A549 (cell line): ENCODE measurements around the gene KRTAP4-3. TPM values are rescaled to one million over a fixed set of nuclear protein-coding genes. Genes with fewer than 3 reads are reported as not detected.
"Not testable (repeated sequence)": the region's sequence is repeated elsewhere in the genome, so short reads cannot be mapped to it uniquely, and the experiment has no call there.

Experiments used
- ATAC-seq, 2 experiments: fragments of 200-7000 bp in 1 of 2; fragments of >200 bp in 1 of 2; cut with Nextera tagmentation in 1 of 2; cut with Tn5 transposase in 1 of 2; 3 replicates each; pipeline versions ENCODE4 v1.8.0 to v1.9.1; 2018 to 2020; ENCODE audit warnings: mild to moderate bottlenecking in 1 of 2, moderate library complexity in 1 of 2
- CTCF ChIA-PET: fragments of 300-600 bp; sonication (Branson Sonifier 250); formaldehyde crosslinking; extraction: SDS; loops from one replicate; lab custom pipeline; 2021; ENCODE audit warnings: antibody characterized with exemption, inconsistent platforms; lab: Yijun Ruan, JAX
- POLR2A ChIA-PET: fragments of 350-600 bp; formaldehyde crosslinking; extraction: SDS; loops from one replicate; lab custom pipeline; 2021; ENCODE audit warnings: antibody characterized with exemption, inconsistent platforms; lab: Yijun Ruan, JAX
- DNase-seq, 2 experiments: peaks; one replicate each; pipeline versions ENCODE4 v3.0.0 to v3.0.0-alpha.2; 2011 to 2016; ENCODE audit warnings: low read depth in 1 of 2, low spot score in 1 of 2
- FAIRE-seq: peaks from 2 replicates; lab custom pipeline; 2011; peaks lifted over from hg19 to GRCh38; lab: Jason Lieb, UNC
- H3K27ac ChIP-seq, 2 experiments: fragments of >200 bp; sonication (Bioruptor Twin); formaldehyde crosslinking; 3 replicates each; pipeline ENCODE4 v1.5.1; 2016 to 2017
- H3K4me1 ChIP-seq: fragments of >200 bp; sonication (Bioruptor Twin); formaldehyde crosslinking; 3 replicates; pipeline ENCODE4 v1.6.1; 2016
- H3K4me2 ChIP-seq: fragments of >200 bp; sonication (Bioruptor Twin); formaldehyde crosslinking; 3 replicates; pipeline ENCODE4 v1.6.1; 2016
- H3K4me3 ChIP-seq: fragments of >200 bp; sonication (Bioruptor Twin); formaldehyde crosslinking; 3 replicates; pipeline ENCODE4 v1.5.1; 2016
- H3K9me3 ChIP-seq: fragments of >200 bp; sonication (Bioruptor Twin); formaldehyde crosslinking; 3 replicates; pipeline ENCODE4 v1.6.1; 2016
- BHLHE40 ChIP-seq: IDR thresholded peaks from 2 replicates; pipeline ENCODE4 v1.6.1; 2012; ENCODE audit warnings: low read depth, low read length, inconsistent platforms
- CEBPB ChIP-seq, 2 experiments: fragments of >200 bp in 1 of 2; sonication (Bioruptor Twin) in 1 of 2; formaldehyde crosslinking in 1 of 2; IDR thresholded peaks; 2 replicates each; pipeline ENCODE4 v1.6.1; 2012 to 2016
- CHD2 ChIP-seq: fragments of 150-350 bp; IDR thresholded peaks from 2 replicates; pipeline ENCODE4 v1.6.1; 2014; ENCODE audit warnings: low read length; ENCODE audit not compliant: partially characterized antibody
- CHD4 ChIP-seq: fragments of 200-600 bp; sonication (generic); IDR thresholded peaks from 2 replicates; pipeline ENCODE4 v1.6.1; 2016; ENCODE audit warnings: antibody characterized with exemption, mild to moderate bottlenecking, borderline replicate concordance
- FOSB ChIP-seq: fragments of 250-450 bp; sonication (Bioruptor Pico); IDR thresholded peaks from 2 replicates; pipeline ENCODE4 v1.5.0; 2020; ENCODE audit warnings: mild to moderate bottlenecking, moderate library complexity
- FOXS1 ChIP-seq: fragments of 250-450 bp; sonication (Bioruptor Pico); IDR thresholded peaks from 2 replicates; pipeline ENCODE4 v1.5.0; 2020; ENCODE audit warnings: mild to moderate bottlenecking, moderate library complexity
- GATA3 ChIP-seq: IDR thresholded peaks from 2 replicates; pipeline ENCODE4 v1.6.1; 2012; ENCODE audit warnings: borderline replicate concordance
- JUNB ChIP-seq: fragments of >200 bp; sonication (Bioruptor Twin); formaldehyde crosslinking; IDR thresholded peaks from 2 replicates; pipeline ENCODE4 v1.6.1; 2016
- KDM1A ChIP-seq: fragments of 200-600 bp; sonication (generic); IDR thresholded peaks from 2 replicates; pipeline ENCODE4 v1.6.1; 2016; ENCODE audit warnings: low read depth, mild to moderate bottlenecking
- MAFK ChIP-seq: fragments of 450-650 bp; IDR thresholded peaks from 2 replicates; pipeline ENCODE4 v1.6.1; 2014; ENCODE audit not compliant: partially characterized antibody
- MYC ChIP-seq: IDR thresholded peaks from 2 replicates; pipeline ENCODE4 v1.6.1; 2012; ENCODE audit warnings: mild to moderate bottlenecking, inconsistent platforms, low read length, improper control_type of control experiment, borderline replicate concordance
- NR3C1 ChIP-seq: fragments of >200 bp; sonication (Bioruptor Twin); formaldehyde crosslinking; IDR thresholded peaks from 3 replicates; pipeline ENCODE4 v1.6.1; 2017
- PHF8 ChIP-seq: fragments of 200-600 bp; sonication (generic); IDR thresholded peaks from 2 replicates; pipeline ENCODE4 v1.6.1; 2016; ENCODE audit warnings: low read depth, mild to moderate bottlenecking, antibody characterized with exemption, moderate library complexity, borderline replicate concordance
- POLR2A ChIP-seq: IDR thresholded peaks from 2 replicates; pipeline ENCODE4 v1.6.1; 2012; ENCODE audit warnings: mild to moderate bottlenecking, low read length
- POLR2AphosphoS2 ChIP-seq: conservative IDR thresholded peaks from 2 replicates; pipeline ENCODE4 v1.6.1; 2012; ENCODE audit warnings: low read length, improper control_type of control experiment, inconsistent platforms
- RAD21 ChIP-seq, 2 experiments: fragments of >200 bp in 1 of 2; sonication (Bioruptor Twin) in 1 of 2; formaldehyde crosslinking in 1 of 2; IDR thresholded peaks in 1 of 2; conservative IDR thresholded peaks in 1 of 2; 2 replicates in 1 of 2; 3 replicates in 1 of 2; pipeline ENCODE4 v1.6.1; 2012 to 2018; ENCODE audit warnings: inconsistent platforms in 1 of 2
- SMC3 ChIP-seq: fragments of >200 bp; sonication (Bioruptor Twin); formaldehyde crosslinking; IDR thresholded peaks from 3 replicates; pipeline ENCODE4 v1.6.1; 2018; ENCODE audit warnings: inconsistent platforms
- TFCP2L1 ChIP-seq: fragments of 250-450 bp; sonication (Bioruptor Pico); IDR thresholded peaks from 2 replicates; pipeline ENCODE4 v1.5.0; 2021; ENCODE audit warnings: mild to moderate bottlenecking
- ZC3H11A ChIP-seq: fragments of 450-650 bp; IDR thresholded peaks from 2 replicates; pipeline ENCODE4 v1.6.1; 2014; ENCODE audit warnings: antibody characterized with exemption, mild to moderate bottlenecking
- ZNF302 ChIP-seq: fragments of 250-450 bp; sonication (Bioruptor Pico); IDR thresholded peaks from 2 replicates; pipeline ENCODE4 v1.9.0; 2021; ENCODE audit warnings: inconsistent platforms, mild to moderate bottlenecking, moderate library complexity
- ZSCAN20 ChIP-seq: fragments of 250-450 bp; sonication (Bioruptor Pico); IDR thresholded peaks from 2 replicates; pipeline ENCODE4 v1.8.0; 2022; ENCODE audit warnings: mild to moderate bottlenecking, moderate library complexity
- WGBS: methylation state at CpG from one replicate; pipeline ENCODE4 v1.1.6; 2017; ENCODE audit errors: missing lambda C conversion rate; 5-methylcytosine and 5-hydroxymethylcytosine counted together
- polyA plus RNA-seq, 4 experiments: library from polyadenylated mRNA; depleted of rRNA in 3 of 4; stranded (reverse); fragments of >200 nt; fragmentation: RNase III in 1 of 4; extraction: RNeasy Plus Mini Kit Qiagen cat#74134 plus additional on column Dnase treatment in 1 of 4; gene quantifications; 2 replicates in 3 of 4; 3 replicates in 1 of 4; pipeline ENCODE4 v1.2.3, GENCODE V29; 2011 to 2017
- TF ChIP-seq, protein P1 (sequence below): fragments of >200 bp; sonication (Bioruptor Twin); formaldehyde crosslinking; IDR thresholded peaks from 2 replicates; pipeline ENCODE4 v1.6.1; 2016
- TF ChIP-seq, protein P2 (sequence below): fragments of >200 bp; sonication (Bioruptor Twin); formaldehyde crosslinking; IDR thresholded peaks from 3 replicates; pipeline ENCODE4 v1.5.1; 2016
- TF ChIP-seq, protein P3 (sequence below): fragments of 250-450 bp; sonication (Bioruptor Pico); IDR thresholded peaks from 2 replicates; pipeline ENCODE4 v1.5.0; 2021; ENCODE audit warnings: mild to moderate bottlenecking, moderate library complexity, borderline replicate concordance

KRTAP4-3 gene
- polyA plus RNA-seq, 2 of the 4 experiments (the other 2 are of a cell fraction), result not detected

GRCh38 chr17:41167561-41167960 is 460 bp downstream of the KRTAP4-3 start:
- no peak for FAIRE-seq
- ChIA-PET POLR2A (no interaction called here), CTCF (interaction anchor here (0.9 kb wide), 2 partner anchors 11 to 109 kb away, joined by 3 read pairs; no protein-coding TSS in a partner anchor)
- H3K27ac ChIP-seq, result no peak overlapping the region
- WGBS, result 74% methylated on average over 7 of the region's 7 CpGs
- no peak for DNase-seq
- ATAC-seq, result no peak
- no peak for TF ChIP-seq ZSCAN20 (CRISPR knock-in tag)
- TF ChIP-seq, protein P1, sequence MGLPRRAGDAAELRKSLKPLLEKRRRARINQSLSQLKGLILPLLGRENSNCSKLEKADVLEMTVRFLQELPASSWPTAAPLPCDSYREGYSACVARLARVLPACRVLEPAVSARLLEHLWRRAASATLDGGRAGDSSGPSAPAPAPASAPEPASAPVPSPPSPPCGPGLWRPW, result no peak
- no peak for TF ChIP-seq FOSB (CRISPR knock-in tag)
- no peak for TF ChIP-seq FOXS1 (CRISPR knock-in tag)
- TF ChIP-seq, protein P2, sequence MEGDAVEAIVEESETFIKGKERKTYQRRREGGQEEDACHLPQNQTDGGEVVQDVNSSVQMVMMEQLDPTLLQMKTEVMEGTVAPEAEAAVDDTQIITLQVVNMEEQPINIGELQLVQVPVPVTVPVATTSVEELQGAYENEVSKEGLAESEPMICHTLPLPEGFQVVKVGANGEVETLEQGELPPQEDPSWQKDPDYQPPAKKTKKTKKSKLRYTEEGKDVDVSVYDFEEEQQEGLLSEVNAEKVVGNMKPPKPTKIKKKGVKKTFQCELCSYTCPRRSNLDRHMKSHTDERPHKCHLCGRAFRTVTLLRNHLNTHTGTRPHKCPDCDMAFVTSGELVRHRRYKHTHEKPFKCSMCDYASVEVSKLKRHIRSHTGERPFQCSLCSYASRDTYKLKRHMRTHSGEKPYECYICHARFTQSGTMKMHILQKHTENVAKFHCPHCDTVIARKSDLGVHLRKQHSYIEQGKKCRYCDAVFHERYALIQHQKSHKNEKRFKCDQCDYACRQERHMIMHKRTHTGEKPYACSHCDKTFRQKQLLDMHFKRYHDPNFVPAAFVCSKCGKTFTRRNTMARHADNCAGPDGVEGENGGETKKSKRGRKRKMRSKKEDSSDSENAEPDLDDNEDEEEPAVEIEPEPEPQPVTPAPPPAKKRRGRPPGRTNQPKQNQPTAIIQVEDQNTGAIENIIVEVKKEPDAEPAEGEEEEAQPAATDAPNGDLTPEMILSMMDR, result no peak
- no peak for TF ChIP-seq RAD21 (conservative IDR thresholded peaks at IDR 0.05 in 1 of 2, IDR thresholded peaks at IDR 0.05 in 1 of 2)
- no peak for TF ChIP-seq ZC3H11A
- no peak for TF ChIP-seq GATA3
- no peak for TF ChIP-seq CHD2
- TF ChIP-seq PHF8, result no peak
- TF ChIP-seq KDM1A, result no peak
- no peak for TF ChIP-seq ZNF302
- H3K4me2 ChIP-seq, result no peak overlapping the region
- no peak overlapping the region for H3K4me3 ChIP-seq
- no peaks in the 10 kb centered on the region for H3K9me3 ChIP-seq
- H3K4me1 ChIP-seq, result 0 out of 3 replicates have a peak, but pooled peaks cover 4% of the 10 kb centered on the region

DNA sequence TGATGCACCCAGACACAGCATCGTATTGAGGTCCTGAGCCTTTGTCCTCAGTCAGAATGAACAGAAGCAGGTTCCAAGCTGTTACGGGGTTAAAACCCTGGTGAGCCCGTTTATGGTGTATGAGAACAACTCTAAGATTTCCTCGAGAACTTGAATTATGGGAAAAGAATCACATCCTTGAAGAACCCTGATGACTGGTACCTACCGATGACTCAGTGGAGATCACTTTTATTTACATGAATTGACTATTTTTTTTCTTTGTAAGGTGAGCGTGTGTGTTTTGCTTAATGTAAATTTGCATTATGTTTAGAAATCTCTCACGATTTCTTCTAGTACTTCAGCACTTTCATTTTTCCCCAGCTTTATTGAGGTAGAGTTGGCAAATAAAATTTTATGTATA is 4.2 kb downstream of the KRTAP4-3 start:
- ATAC-seq (peak in 1 of 2 experiments; percentile 32; a peak in 1 of 6 replicates), FAIRE-seq (peak; percentile 7)
- CTCF ChIA-PET, result interaction anchor here (1.5 kb wide), 1 partner anchor 396 kb away, joined by 3 read pairs; no protein-coding TSS in a partner anchor

DNA sequence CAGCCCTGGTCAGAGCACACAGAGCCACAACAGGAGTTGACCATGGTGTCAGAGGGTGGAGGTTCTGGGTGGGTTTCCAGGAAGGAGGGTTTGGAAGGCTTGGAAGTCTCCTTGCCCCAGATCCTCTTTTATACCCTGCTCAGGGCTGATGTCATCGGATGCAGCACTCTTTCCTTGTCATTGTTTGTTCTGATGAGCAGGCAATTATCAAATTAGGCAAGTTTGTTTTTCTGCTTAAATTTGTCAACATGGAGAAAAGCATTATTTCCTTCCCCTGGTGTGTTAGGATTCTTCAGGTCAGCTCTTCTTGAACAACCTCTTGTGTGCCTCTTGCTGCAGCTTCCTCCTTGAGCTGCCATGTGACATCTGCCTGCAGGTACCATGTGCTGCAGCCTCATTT is 7.4 kb downstream of the KRTAP4-3 start, which contains the start of gene KRTAP4-4:
KRTAP4-4 (minus strand) TSS at position 101 of the 400 bp plus-strand sequence; CDS start at position 44, 57 bp downstream.
- POLR2A ChIA-PET, result no interaction called here
- Histone ChIP-seq H3K4me1 (0 out of 3 replicates have a peak, but pooled peaks cover 4% of the 10 kb centered on the region), H3K9me3 (no peaks in the 10 kb centered on the region), H3K4me3 (no peak within 1 kb of the TSS), H3K27ac (no peak within 1 kb of the TSS), H3K4me2 (no peak within 1 kb of the TSS)
- CTCF ChIA-PET, result interaction anchor here (0.8 to 0.9 kb wide), 2 partner anchors 89 to 142 kb away, joined by 3 read pairs; partner anchors contain the start of gene KRTAP29-1
- TF ChIP-seq MYC (no peak), RAD21 (conservative IDR thresholded peaks at IDR 0.05 in 1 of 2, IDR thresholded peaks at IDR 0.05 in 1 of 2) (no peak), POLR2A (no peak), MAFK (no peak), JUNB (no peak), ZSCAN20 (CRISPR knock-in tag) (no peak), PHF8 (no peak), CHD2 (no peak), CHD4 (no peak), NR3C1 (no peak), TFCP2L1 (CRISPR knock-in tag) (no peak)
- TF ChIP-seq, protein P3, sequence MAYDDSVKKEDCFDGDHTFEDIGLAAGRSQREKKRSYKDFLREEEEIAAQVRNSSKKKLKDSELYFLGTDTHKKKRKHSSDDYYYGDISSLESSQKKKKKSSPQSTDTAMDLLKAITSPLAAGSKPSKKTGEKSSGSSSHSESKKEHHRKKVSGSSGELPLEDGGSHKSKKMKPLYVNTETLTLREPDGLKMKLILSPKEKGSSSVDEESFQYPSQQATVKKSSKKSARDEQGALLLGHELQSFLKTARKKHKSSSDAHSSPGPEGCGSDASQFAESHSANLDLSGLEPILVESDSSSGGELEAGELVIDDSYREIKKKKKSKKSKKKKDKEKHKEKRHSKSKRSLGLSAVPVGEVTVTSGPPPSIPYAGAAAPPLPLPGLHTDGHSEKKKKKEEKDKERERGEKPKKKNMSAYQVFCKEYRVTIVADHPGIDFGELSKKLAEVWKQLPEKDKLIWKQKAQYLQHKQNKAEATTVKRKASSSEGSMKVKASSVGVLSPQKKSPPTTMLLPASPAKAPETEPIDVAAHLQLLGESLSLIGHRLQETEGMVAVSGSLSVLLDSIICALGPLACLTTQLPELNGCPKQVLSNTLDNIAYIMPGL (CRISPR knock-in tag), result no peak
- TF ChIP-seq, protein P2, result no peak
- FAIRE-seq (no peak), DNase-seq (no peak), ATAC-seq (no peak)
- WGBS, result 60% methylated on average over 1 of the region's 1 CpG

More for the DNA sequence above, 4.2 kb downstream of the KRTAP4-3 start:
- Histone ChIP-seq H3K4me2 (peak overlapping the region; percentile 26; the same call in 2 of the 3 replicates), H3K27ac (no peak overlapping the region), H3K9me3 (no peaks in the 10 kb centered on the region), H3K4me3 (no peak overlapping the region)
- 32% methylated on average over 7 of the region's 7 CpGs for WGBS
- DNase-seq, result no peak
- TF ChIP-seq BHLHE40 (no peak), CEBPB (IDR thresholded peaks at IDR 0.05) (no peak), POLR2AphosphoS2 (no peak), SMC3 (no peak)
- TF ChIP-seq, all 56 proteins: peak for 0
- POLR2A ChIA-PET, result no interaction called here
- 0 out of 3 replicates have a peak, but pooled peaks cover 4% of the 10 kb centered on the region for H3K4me1 ChIP-seq

GRCh38 chr17:41160190-41160589 is 7.8 kb downstream of the KRTAP4-3 start:
- FAIRE-seq, H3K9me3 ChIP-seq, DNase-seq, H3K4me3 ChIP-seq, H3K4me1 ChIP-seq, POLR2A ChIA-PET, H3K4me2 ChIP-seq, H3K27ac ChIP-seq, ATAC-seq: not testable (repeated sequence)
- no CpG with 5 or more reads among the region's 3 CpGs for WGBS
- CTCF ChIA-PET, result interaction anchor here (0.8 to 1.0 kb wide), 2 partner anchors 12 to 143 kb away, joined by 3 read pairs; partner anchors contain the start of gene KRTAP29-1
